ENCODE data around the gene CIB4. TPM values are rescaled to one million over a fixed set of nuclear protein-coding genes. Genes with fewer than 3 reads are reported as not detected.

The CIB4 gene
- total and polyA plus RNA-seq, 9 of the 15 experiments (the other 6 are each of a cell fraction or from before 2014, with no cell fraction given) = not detected

- FAIRE-seq = no peak
- CTCF ChIA-PET (ENCODE audit: low intra/inter-chr PET ratio) = no interaction called here
- TF ChIP-seq PRDM10 (IDR thresholded peaks at IDR 0.05; ENCODE audit: partially characterized antibody) (no peak), FOXA3 (CRISPR knock-in tag; conservative IDR thresholded peaks at IDR 0.05 in 1 of 2, IDR thresholded peaks at IDR 0.05 in 1 of 2) (no peak), XRCC4 (IDR thresholded peaks at IDR 0.05; ENCODE audit: extremely low read depth, insufficient read depth, insufficient read length) (no peak), U2AF2 (optimal IDR thresholded peaks at IDR 0.05; ENCODE audit: low read depth, low read length) (no peak), DEAF1 (CRISPR knock-in tag; IDR thresholded peaks at IDR 0.05) (no peak), ZNF224 (CRISPR knock-in tag; IDR thresholded peaks at IDR 0.05) (no peak), ZNF121 (CRISPR knock-in tag; conservative IDR thresholded peaks at IDR 0.05) (no peak), NFIC (IDR thresholded peaks at IDR 0.05) (no peak), NR2C1 (IDR thresholded peaks at IDR 0.05) (no peak), NR2C1 (tag; IDR thresholded peaks at IDR 0.05) (no peak), CCAR2 (IDR thresholded peaks at IDR 0.05; ENCODE audit: low read depth, low read length) (no peak), GTF3C2 (IDR thresholded peaks at IDR 0.05; ENCODE audit: borderline replicate concordance, extremely low read depth, insufficient read length) (no peak)
Measured at GRCh38 chr2:26620031-26620605, 21.0 kb downstream of the CIB4 start.

More at GRCh38 chr2:26620031-26620605, 21.0 kb downstream of the CIB4 start:
- H3K9me3 ChIP-seq (replicated peaks; ENCODE audit: control insufficient read depth, insufficient read depth, low read depth, low read length) = peaks cover 2% of the 10 kb centered on the region; the same call in 1 of the 2 replicates
- 0 out of 2 replicates have a peak, but pooled peaks cover 4% of the 10 kb centered on the region for H4K20me1 ChIP-seq (replicated peaks; ENCODE audit: control insufficient read depth, insufficient read depth, low read length)
- H3K27ac ChIP-seq (ENCODE audit: extremely low read depth, low read depth, low read length) = no peak overlapping the region
- H3K27me3 ChIP-seq (ENCODE audit: control insufficient read depth in 2 of 2, insufficient read depth in 2 of 2, low read length in 2 of 2) = peaks cover 51 to 67% of the 10 kb centered on the region in 2 experiments
- POLR2A ChIA-PET = no interaction called here
- H3K36me3 ChIP-seq (ENCODE audit: control insufficient read depth, insufficient read depth, low read length) = no peaks in the 10 kb centered on the region
- intact Hi-C loops (cut with micrococcal nuclease) (no loop called here), in situ Hi-C loops (cut with MboI) (no loop called here)
- BruUV-seq (replicated peaks) = no TSS peak
- no peak overlapping the region for H2AFZ ChIP-seq (ENCODE audit: low read depth, low read length)
- H3K4me1 ChIP-seq (replicated peaks in 1 of 2; ENCODE audit: control insufficient read depth in 2 of 2, insufficient read depth in 2 of 2, low read length in 2 of 2) = peaks cover 0 to 6% of the 10 kb centered on the region in 2 experiments; a peak in 3 of 5 replicates
- no peak overlapping the region for H3K4me2 ChIP-seq (ENCODE audit: insufficient read depth, low read length)
- no peaks in the 10 kb centered on the region for H3K9me1 ChIP-seq (ENCODE audit: control insufficient read depth, insufficient read depth, low read length)
- ATAC-seq = no peak
- no peaks in the 10 kb centered on the region for H3K79me2 ChIP-seq (ENCODE audit: control insufficient read depth, insufficient read depth, low read length)
- no peak for DNase-seq (ENCODE audit: extremely low read depth in 1 of 4, low spot score in 3 of 4)
- 4% methylated on average over 14 of the region's 14 CpGs for WGBS (ENCODE audit: insufficient coverage, low coverage, missing lambda C conversion rate)
- H3K4me3 ChIP-seq = no peak overlapping the region
- H3K9ac ChIP-seq (ENCODE audit: insufficient read depth in 1 of 2, low read depth in 2 of 2, low read length in 2 of 2) = no peak overlapping the region
